WTC11 (cell line): ENCODE data around the gene RBP2. TPM values are rescaled to one million over a fixed set of nuclear protein-coding genes. Genes with fewer than 3 reads are reported as not detected.
A peak's percentile ranks its signal among the peaks of the same experiment; 100 is the strongest.

Experiments
- ATAC-seq: fragments of 200-7000 bp; cut with Tn5 transposase; 2 replicates; pipeline ENCODE4 v1.10.0; 2021; ENCODE audit warnings: mild to moderate bottlenecking, moderate library complexity
- CTCF ChIA-PET: fragments of 300-600 bp; sonication (Branson Sonifier 250); formaldehyde crosslinking; loops from one replicate; lab custom pipeline; 2021; ENCODE audit warnings: antibody characterized with exemption; lab: Charles Lee
- POLR2A ChIA-PET: fragments of 350-600 bp; sonication (Branson Sonifier 250); formaldehyde crosslinking; loops from one replicate; lab custom pipeline; 2021; ENCODE audit warnings: antibody characterized with exemption; lab: Charles Lee
- DNase-seq: peaks from one replicate; pipeline ENCODE4 v3.0.0; 2021; ENCODE audit warnings: low spot score
- H3K27ac Mint-ChIP-seq: 2 replicates; pipeline ENCODE4 v1.8.0; 2021; ENCODE audit warnings: mixed read lengths
- H3K27me3 Mint-ChIP-seq: 2 replicates; pipeline ENCODE4 v1.8.0; 2021; ENCODE audit warnings: low read depth, mild to moderate bottlenecking, moderate library complexity, mixed read lengths
- H3K36me3 Mint-ChIP-seq: 2 replicates; pipeline ENCODE4 v1.8.0; 2021; ENCODE audit warnings: mixed read lengths
- H3K4me1 Mint-ChIP-seq: 2 replicates; pipeline ENCODE4 v1.8.0; 2022; ENCODE audit warnings: mixed read lengths
- H3K4me3 Mint-ChIP-seq: 2 replicates; pipeline ENCODE4 v1.8.0; 2021; ENCODE audit warnings: mild to moderate bottlenecking, moderate library complexity, mixed read lengths
- H3K9me3 Mint-ChIP-seq: 2 replicates; pipeline ENCODE4 v1.8.0; 2021; ENCODE audit warnings: mixed read lengths
- ATF1 ChIP-seq: sonication (generic); formaldehyde crosslinking; IDR thresholded peaks from 2 replicates; pipeline ENCODE4 v1.8.1; 2023; ENCODE audit warnings: mild to moderate bottlenecking, moderate library complexity, missing genetic modification reagents
- ATF3 ChIP-seq: sonication (generic); formaldehyde crosslinking; conservative IDR thresholded peaks from 2 replicates; pipeline ENCODE4 v1.8.1; 2022; ENCODE audit warnings: mild to moderate bottlenecking, missing genetic modification reagents
- CBFB ChIP-seq: sonication (generic); formaldehyde crosslinking; IDR thresholded peaks from 2 replicates; pipeline ENCODE4 v1.8.1; 2022; ENCODE audit warnings: mild to moderate bottlenecking, low read depth, missing genetic modification reagents
- E2F1 ChIP-seq: sonication (generic); formaldehyde crosslinking; IDR thresholded peaks from 2 replicates; pipeline ENCODE4 v1.8.0; 2022; ENCODE audit warnings: mild to moderate bottlenecking, missing genetic modification reagents
- FOXJ3 ChIP-seq: sonication (generic); formaldehyde crosslinking; IDR thresholded peaks from 2 replicates; pipeline ENCODE4 v1.9.0; 2021; ENCODE audit warnings: missing genetic modification reagents, mild to moderate bottlenecking, borderline replicate concordance
- GRHL2 ChIP-seq: fragments of 250-450 bp; sonication (Bioruptor Pico); IDR thresholded peaks from 2 replicates; pipeline ENCODE4 v1.8.0; 2022; ENCODE audit warnings: mild to moderate bottlenecking, moderate library complexity; ENCODE audit not compliant: insufficient replicate concordance, severe bottlenecking
- MAX ChIP-seq: sonication (generic); formaldehyde crosslinking; IDR thresholded peaks from 2 replicates; pipeline ENCODE4 v1.8.0; 2022; ENCODE audit warnings: mild to moderate bottlenecking, missing genetic modification reagents
- NFYB ChIP-seq: sonication (generic); formaldehyde crosslinking; conservative IDR thresholded peaks from 2 replicates; pipeline ENCODE4 v1.8.0; 2022; ENCODE audit warnings: low read depth, missing genetic modification reagents
- NR1H2 ChIP-seq: sonication (generic); formaldehyde crosslinking; IDR thresholded peaks from 2 replicates; pipeline ENCODE4 v1.9.0; 2021; ENCODE audit warnings: mild to moderate bottlenecking, moderate library complexity, missing genetic modification reagents
- PRRX2 ChIP-seq: fragments of 250-450 bp; sonication (Bioruptor Pico); IDR thresholded peaks from 2 replicates; pipeline ENCODE4 v1.8.0; 2021; ENCODE audit warnings: mild to moderate bottlenecking
- RELA ChIP-seq: sonication (generic); formaldehyde crosslinking; IDR thresholded peaks from 2 replicates; pipeline ENCODE4 v1.8.1; 2022; ENCODE audit warnings: missing genetic modification reagents, mild to moderate bottlenecking, borderline replicate concordance
- SOX15 ChIP-seq: fragments of 250-450 bp; sonication (Bioruptor Pico); IDR thresholded peaks from 2 replicates; pipeline ENCODE4 v1.9.0; 2021; ENCODE audit warnings: mild to moderate bottlenecking
- SP1 ChIP-seq: sonication (generic); formaldehyde crosslinking; conservative IDR thresholded peaks from 2 replicates; pipeline ENCODE4 v1.8.1; 2022; ENCODE audit warnings: missing genetic modification reagents
- USF2 ChIP-seq: sonication (generic); formaldehyde crosslinking; IDR thresholded peaks from 2 replicates; pipeline ENCODE4 v1.8.1; 2023; ENCODE audit warnings: mild to moderate bottlenecking, missing genetic modification reagents, moderate library complexity
- ZNF416 ChIP-seq: fragments of 250-450 bp; sonication (Bioruptor Pico); IDR thresholded peaks from 2 replicates; pipeline ENCODE4 v1.9.0; 2021; ENCODE audit warnings: mild to moderate bottlenecking, inconsistent platforms
- ZNF423 ChIP-seq: fragments of 250-450 bp; sonication (Bioruptor Pico); IDR thresholded peaks from 2 replicates; pipeline ENCODE4 v2.1.2; 2022; ENCODE audit warnings: mild to moderate bottlenecking, moderate library complexity
- total RNA-seq: library from RNA; stranded (reverse); gene quantifications from 3 replicates; pipeline ENCODE4 v1.2.3, GENCODE V29; 2021
- TF ChIP-seq, protein P1 (sequence below): sonication (generic); formaldehyde crosslinking; conservative IDR thresholded peaks from 2 replicates; pipeline ENCODE4 v1.8.1; 2023; ENCODE audit warnings: mild to moderate bottlenecking, low read depth, missing genetic modification reagents, moderate library complexity
- TF ChIP-seq, protein P2 (sequence below): fragments of 250-450 bp; sonication (Bioruptor Pico); conservative IDR thresholded peaks from 2 replicates; pipeline ENCODE4 v1.9.0; 2021; ENCODE audit warnings: mild to moderate bottlenecking
- TF ChIP-seq, protein P3 (sequence below): fragments of 250-450 bp; sonication (Bioruptor Pico); IDR thresholded peaks from 2 replicates; pipeline ENCODE4 v1.9.0; 2021; ENCODE audit warnings: mild to moderate bottlenecking, borderline replicate concordance

Gene RBP2
- total RNA-seq, 1 experiment from 2014 or later = not detected

- DNase-seq = no peak
- Mint-ChIP-seq H3K36me3 (peaks cover 8% of the 10 kb centered on the region), H3K9me3 (no peaks in the 10 kb centered on the region), H3K27ac (no peak overlapping the region), H3K4me1 (peaks cover 33% of the 10 kb centered on the region), H3K27me3 (peaks cover 24% of the 10 kb centered on the region), H3K4me3 (no peak overlapping the region)
- ATAC-seq = no peak
- no peak for TF ChIP-seq E2F1 (CRISPR knock-in tag)
- CTCF ChIA-PET = interaction anchor here (0.9 to 2.0 kb wide), 2 partner anchors 39 to 171 kb away, joined by 3 to 5 read pairs; no protein-coding TSS in a partner anchor
- POLR2A ChIA-PET = no interaction called here
These were observed 48.7 kb upstream of the RBP2 start for GRCh38 chr3:139524841-139525636.

GRCh38 chr3:139523718-139524117, 47.4 kb upstream of the RBP2 start:
- no peak overlapping the region for H3K4me3 Mint-ChIP-seq
- H3K4me1 Mint-ChIP-seq = peaks cover 28% of the 10 kb centered on the region
- DNase-seq = no peak
- H3K27me3 Mint-ChIP-seq = peaks cover 24% of the 10 kb centered on the region
- ChIA-PET POLR2A (interaction anchor here (0.8 kb wide), 1 partner anchor 11 kb away, joined by 3 read pairs; no protein-coding TSS in a partner anchor), CTCF (interaction anchor here (1.4 to 2.3 kb wide), 4 partner anchors 17 to 40 kb away, joined by 3 to 7 read pairs (median 4); no protein-coding TSS in a partner anchor)
- peaks cover 8% of the 10 kb centered on the region for H3K36me3 Mint-ChIP-seq
- H3K9me3 Mint-ChIP-seq = no peaks in the 10 kb centered on the region
- TF ChIP-seq FOXJ3 (no peak), ATF1 (CRISPR knock-in tag) (no peak), ATF3 (CRISPR knock-in tag) (no peak), ZNF423 (CRISPR knock-in tag) (peak; percentile 71)
- ATAC-seq = peak; percentile 18
- H3K27ac Mint-ChIP-seq = no peak overlapping the region

DNA sequence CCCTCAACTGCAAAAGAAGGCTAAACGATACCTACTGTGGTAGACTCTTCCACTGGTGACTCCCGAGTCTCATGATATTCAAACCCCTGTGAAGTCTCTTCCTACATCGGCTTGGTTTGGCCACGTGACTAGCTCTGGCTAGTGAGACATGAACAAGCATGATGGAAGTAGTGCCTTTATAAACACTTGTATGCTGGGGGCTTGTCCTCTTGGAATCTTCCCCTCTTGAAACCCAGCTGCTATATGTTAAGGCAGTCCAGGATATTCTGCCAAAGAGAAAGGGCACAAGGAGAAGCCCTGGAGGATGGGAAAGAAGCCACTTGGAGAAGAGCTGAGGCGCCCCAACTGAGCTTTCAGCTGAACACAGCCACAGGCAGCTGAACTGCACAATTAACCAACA, 46.9 kb upstream of the RBP2 start:
- H3K27me3 Mint-ChIP-seq = peaks cover 24% of the 10 kb centered on the region
- ATAC-seq (no peak), DNase-seq (no peak)
- H3K36me3 Mint-ChIP-seq = peaks cover 8% of the 10 kb centered on the region
- no peaks in the 10 kb centered on the region for H3K9me3 Mint-ChIP-seq
- ChIA-PET CTCF (interaction anchor here (1.4 to 2.3 kb wide), 4 partner anchors 16 to 41 kb away, joined by 3 to 7 read pairs (median 4); no protein-coding TSS in a partner anchor), POLR2A (interaction anchor here (0.8 kb wide), 1 partner anchor 10 kb away, joined by 3 read pairs; no protein-coding TSS in a partner anchor)
- H3K4me1 Mint-ChIP-seq = peaks cover 28% of the 10 kb centered on the region
- H3K27ac Mint-ChIP-seq = no peak overlapping the region
- H3K4me3 Mint-ChIP-seq = no peak overlapping the region
- no peak for TF ChIP-seq RELA
- no peak for TF ChIP-seq NFYB
- no peak for TF ChIP-seq ZNF416 (CRISPR knock-in tag)
- TF ChIP-seq GRHL2 = no peak
- TF ChIP-seq, protein P1, sequence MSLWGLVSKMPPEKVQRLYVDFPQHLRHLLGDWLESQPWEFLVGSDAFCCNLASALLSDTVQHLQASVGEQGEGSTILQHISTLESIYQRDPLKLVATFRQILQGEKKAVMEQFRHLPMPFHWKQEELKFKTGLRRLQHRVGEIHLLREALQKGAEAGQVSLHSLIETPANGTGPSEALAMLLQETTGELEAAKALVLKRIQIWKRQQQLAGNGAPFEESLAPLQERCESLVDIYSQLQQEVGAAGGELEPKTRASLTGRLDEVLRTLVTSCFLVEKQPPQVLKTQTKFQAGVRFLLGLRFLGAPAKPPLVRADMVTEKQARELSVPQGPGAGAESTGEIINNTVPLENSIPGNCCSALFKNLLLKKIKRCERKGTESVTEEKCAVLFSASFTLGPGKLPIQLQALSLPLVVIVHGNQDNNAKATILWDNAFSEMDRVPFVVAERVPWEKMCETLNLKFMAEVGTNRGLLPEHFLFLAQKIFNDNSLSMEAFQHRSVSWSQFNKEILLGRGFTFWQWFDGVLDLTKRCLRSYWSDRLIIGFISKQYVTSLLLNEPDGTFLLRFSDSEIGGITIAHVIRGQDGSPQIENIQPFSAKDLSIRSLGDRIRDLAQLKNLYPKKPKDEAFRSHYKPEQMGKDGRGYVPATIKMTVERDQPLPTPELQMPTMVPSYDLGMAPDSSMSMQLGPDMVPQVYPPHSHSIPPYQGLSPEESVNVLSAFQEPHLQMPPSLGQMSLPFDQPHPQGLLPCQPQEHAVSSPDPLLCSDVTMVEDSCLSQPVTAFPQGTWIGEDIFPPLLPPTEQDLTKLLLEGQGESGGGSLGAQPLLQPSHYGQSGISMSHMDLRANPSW (CRISPR knock-in tag) = no peak
- TF ChIP-seq, protein P2, sequence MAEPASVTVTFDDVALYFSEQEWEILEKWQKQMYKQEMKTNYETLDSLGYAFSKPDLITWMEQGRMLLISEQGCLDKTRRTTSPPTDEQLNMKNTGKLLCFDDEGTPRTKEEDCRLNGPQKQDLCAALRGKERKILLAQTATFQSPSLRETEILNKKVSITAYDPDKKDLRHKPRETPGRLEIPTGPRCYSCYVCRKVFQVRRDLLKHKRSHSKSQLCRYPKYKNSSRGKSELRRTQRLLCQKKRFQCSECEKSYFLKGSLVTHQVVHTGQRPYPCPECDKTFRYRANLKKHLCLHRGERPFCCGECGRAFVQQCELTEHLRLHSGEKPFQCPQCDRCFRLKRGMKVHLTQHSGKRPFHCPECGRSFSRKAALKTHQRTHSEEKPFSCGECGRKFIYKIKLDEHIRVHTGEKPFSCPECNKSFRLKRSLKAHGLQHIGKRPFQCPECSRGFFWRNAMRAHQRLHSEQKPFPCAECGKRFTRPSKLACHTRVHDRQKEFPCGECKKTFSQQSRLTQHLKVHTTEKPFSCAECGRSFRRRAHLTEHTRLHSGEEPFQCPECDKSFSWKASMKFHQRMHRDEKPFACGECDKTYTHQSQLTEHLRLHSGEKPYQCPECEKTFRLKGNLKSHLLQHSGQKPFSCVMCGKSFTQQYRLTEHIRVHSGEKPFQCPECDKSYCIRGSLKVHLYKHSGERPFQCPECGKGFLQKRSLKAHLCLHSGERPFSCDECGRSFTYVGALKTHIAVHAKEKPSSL = no peak
- no peak for TF ChIP-seq SP1 (CRISPR knock-in tag)
- TF ChIP-seq, protein P3, sequence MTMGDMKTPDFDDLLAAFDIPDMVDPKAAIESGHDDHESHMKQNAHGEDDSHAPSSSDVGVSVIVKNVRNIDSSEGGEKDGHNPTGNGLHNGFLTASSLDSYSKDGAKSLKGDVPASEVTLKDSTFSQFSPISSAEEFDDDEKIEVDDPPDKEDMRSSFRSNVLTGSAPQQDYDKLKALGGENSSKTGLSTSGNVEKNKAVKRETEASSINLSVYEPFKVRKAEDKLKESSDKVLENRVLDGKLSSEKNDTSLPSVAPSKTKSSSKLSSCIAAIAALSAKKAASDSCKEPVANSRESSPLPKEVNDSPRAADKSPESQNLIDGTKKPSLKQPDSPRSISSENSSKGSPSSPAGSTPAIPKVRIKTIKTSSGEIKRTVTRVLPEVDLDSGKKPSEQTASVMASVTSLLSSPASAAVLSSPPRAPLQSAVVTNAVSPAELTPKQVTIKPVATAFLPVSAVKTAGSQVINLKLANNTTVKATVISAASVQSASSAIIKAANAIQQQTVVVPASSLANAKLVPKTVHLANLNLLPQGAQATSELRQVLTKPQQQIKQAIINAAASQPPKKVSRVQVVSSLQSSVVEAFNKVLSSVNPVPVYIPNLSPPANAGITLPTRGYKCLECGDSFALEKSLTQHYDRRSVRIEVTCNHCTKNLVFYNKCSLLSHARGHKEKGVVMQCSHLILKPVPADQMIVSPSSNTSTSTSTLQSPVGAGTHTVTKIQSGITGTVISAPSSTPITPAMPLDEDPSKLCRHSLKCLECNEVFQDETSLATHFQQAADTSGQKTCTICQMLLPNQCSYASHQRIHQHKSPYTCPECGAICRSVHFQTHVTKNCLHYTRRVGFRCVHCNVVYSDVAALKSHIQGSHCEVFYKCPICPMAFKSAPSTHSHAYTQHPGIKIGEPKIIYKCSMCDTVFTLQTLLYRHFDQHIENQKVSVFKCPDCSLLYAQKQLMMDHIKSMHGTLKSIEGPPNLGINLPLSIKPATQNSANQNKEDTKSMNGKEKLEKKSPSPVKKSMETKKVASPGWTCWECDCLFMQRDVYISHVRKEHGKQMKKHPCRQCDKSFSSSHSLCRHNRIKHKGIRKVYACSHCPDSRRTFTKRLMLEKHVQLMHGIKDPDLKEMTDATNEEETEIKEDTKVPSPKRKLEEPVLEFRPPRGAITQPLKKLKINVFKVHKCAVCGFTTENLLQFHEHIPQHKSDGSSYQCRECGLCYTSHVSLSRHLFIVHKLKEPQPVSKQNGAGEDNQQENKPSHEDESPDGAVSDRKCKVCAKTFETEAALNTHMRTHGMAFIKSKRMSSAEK (CRISPR knock-in tag) = no peak
- no peak for TF ChIP-seq NR1H2 (CRISPR knock-in tag)
- TF ChIP-seq CBFB (CRISPR knock-in tag) = no peak
- TF ChIP-seq USF2 (CRISPR knock-in tag) = no peak
- TF ChIP-seq PRRX2 (CRISPR knock-in tag) = no peak
- no peak for TF ChIP-seq SOX15 (CRISPR knock-in tag)
- no peak for TF ChIP-seq MAX (CRISPR knock-in tag)
